HepG2 (cell line): ENCODE measurements around the gene PRKCZ. TPM values are rescaled to one million over a fixed set of nuclear protein-coding genes. Genes with fewer than 3 reads are reported as not detected.

Experiments
- ATF7-NPFF ChIP-seq: sonication (generic); formaldehyde crosslinking; IDR thresholded peaks from 2 replicates; pipeline ENCODE4 v1.8.1; 2023; ENCODE audit warnings: mild to moderate bottlenecking, low read depth, missing genetic modification reagents, moderate library complexity
- BHLHE40 ChIP-seq: IDR thresholded peaks from 2 replicates; pipeline ENCODE4 v1.6.1; 2011; ENCODE audit warnings: low read length, improper control_type of control experiment
- CHCHD3 ChIP-seq: sonication (generic); formaldehyde crosslinking; IDR thresholded peaks from 2 replicates; pipeline ENCODE4 v1.8.0; 2022; ENCODE audit warnings: mild to moderate bottlenecking, missing genetic modification reagents, moderate library complexity
- ELF1 ChIP-seq: sonication (generic); formaldehyde crosslinking; IDR thresholded peaks from 2 replicates; pipeline ENCODE4 v1.4.0; 2020; ENCODE audit warnings: missing genetic modification reagents
- GABPA ChIP-seq, 2 experiments: IDR thresholded peaks; 2 replicates each; pipeline ENCODE4 v1.6.1; 2011 to 2016; ENCODE audit warnings: low read depth in 2 of 2, low read length in 1 of 2, missing biosample characterization in 1 of 2, missing genetic modification characterization in 1 of 2
- GABPB1 ChIP-seq: IDR thresholded peaks from 2 replicates; pipeline ENCODE4 v1.6.1; 2016; ENCODE audit warnings: mild to moderate bottlenecking, missing genetic modification reagents, moderate library complexity, missing compliant biosample characterization
- HNRNPK ChIP-seq: fragments of 200-400 bp; formaldehyde crosslinking; IDR thresholded peaks from 2 replicates; pipeline ENCODE4 v1.6.1; 2018; ENCODE audit warnings: low read length, low read depth, moderate library complexity, mild to moderate bottlenecking; ENCODE audit not compliant: poor library complexity, severe bottlenecking
- HNRNPUL1 ChIP-seq: fragments of 200-400 bp; formaldehyde crosslinking; IDR thresholded peaks from 2 replicates; pipeline ENCODE4 v1.6.1; 2017; ENCODE audit warnings: low read depth, mild to moderate bottlenecking, low read length, moderate library complexity
- MATR3 ChIP-seq: sonication (generic); formaldehyde crosslinking; IDR thresholded peaks from 2 replicates; pipeline ENCODE4 v1.4.0; 2020; ENCODE audit warnings: missing genetic modification reagents
- MAX ChIP-seq: IDR thresholded peaks from 2 replicates; pipeline ENCODE4 v1.6.1; 2012; ENCODE audit warnings: inconsistent platforms
- MTA1 ChIP-seq: sonication (generic); formaldehyde crosslinking; IDR thresholded peaks from 2 replicates; pipeline ENCODE4 v1.4.0; 2020; ENCODE audit warnings: missing genetic modification reagents, mild to moderate bottlenecking, borderline replicate concordance
- MTF1 ChIP-seq: sonication (generic); formaldehyde crosslinking; IDR thresholded peaks from 2 replicates; pipeline ENCODE4 v1.5.0; 2020; ENCODE audit warnings: missing genetic modification reagents
- NFKBIZ ChIP-seq: IDR thresholded peaks from 2 replicates; pipeline ENCODE4 v1.6.1; 2018; ENCODE audit warnings: missing genetic modification reagents, missing compliant biosample characterization
- NR1H2 ChIP-seq: sonication (generic); formaldehyde crosslinking; IDR thresholded peaks from 2 replicates; pipeline ENCODE4 v1.8.1; 2022; ENCODE audit warnings: low read depth, missing genetic modification reagents, borderline replicate concordance
- PCBP1 ChIP-seq: fragments of 200-400 bp; formaldehyde crosslinking; IDR thresholded peaks from 2 replicates; pipeline ENCODE4 v1.6.1; 2017; ENCODE audit warnings: mild to moderate bottlenecking, low read depth, low read length, borderline replicate concordance
- SAP130 ChIP-seq: IDR thresholded peaks from 2 replicates; pipeline ENCODE4 v1.6.1; 2016; ENCODE audit warnings: low read depth
- SNRNP70 ChIP-seq: fragments of 200-400 bp; formaldehyde crosslinking; IDR thresholded peaks from 2 replicates; pipeline ENCODE4 v1.6.1; 2017; ENCODE audit warnings: mild to moderate bottlenecking, low read depth, low read length, moderate library complexity
- TAF15 ChIP-seq: fragments of 200-400 bp; formaldehyde crosslinking; IDR thresholded peaks from one replicate; pipeline ENCODE4 v1.6.1; 2018; ENCODE audit warnings: mild to moderate bottlenecking, low read depth, low read length; ENCODE audit not compliant: poor library complexity, severe bottlenecking
- ZBTB26 ChIP-seq: IDR thresholded peaks from 2 replicates; pipeline ENCODE4 v1.6.1; 2016; ENCODE audit warnings: missing compliant biosample characterization, missing genetic modification reagents, borderline replicate concordance
- ZC3H13 ChIP-seq: sonication (generic); formaldehyde crosslinking; IDR thresholded peaks from 2 replicates; pipeline ENCODE4 v1.8.1; 2023; ENCODE audit warnings: mild to moderate bottlenecking, missing genetic modification reagents, moderate library complexity
- ZNF232 ChIP-seq: sonication (generic); formaldehyde crosslinking; IDR thresholded peaks from 2 replicates; pipeline ENCODE4 v1.4.0; 2020; ENCODE audit warnings: missing genetic modification reagents, borderline replicate concordance
- ZNF263 ChIP-seq: sonication (generic); formaldehyde crosslinking; IDR thresholded peaks from 2 replicates; pipeline ENCODE4 v1.4.0; 2020; ENCODE audit warnings: missing genetic modification reagents
- ZNF451 ChIP-seq: sonication (generic); formaldehyde crosslinking; IDR thresholded peaks from 2 replicates; pipeline ENCODE4 v1.5.0; 2020; ENCODE audit warnings: mild to moderate bottlenecking, missing genetic modification reagents
- ZNF674 ChIP-seq: sonication (generic); formaldehyde crosslinking; IDR thresholded peaks from 2 replicates; pipeline ENCODE4 v1.5.0; 2020; ENCODE audit warnings: low read depth, mild to moderate bottlenecking, missing genetic modification reagents
- polyA plus RNA-seq, 8 experiments: library from polyadenylated mRNA; depleted of rRNA in 3 of 8; stranded (reverse) in 7 of 8; unstranded in 1 of 8; fragments of >200 nt; fragmentation: Illumina TruSeq in 4 of 8; extraction: Trizol in 4 of 8; gene quantifications; 2 replicates each; pipeline versions ENCODE4 v1.2.1 to v1.2.3, GENCODE V29; 2011 to 2016; ENCODE audit warnings: low read depth in 4 of 8, missing spikeins in 1 of 8, mixed read lengths in 1 of 8; ENCODE audit not compliant: insufficient read depth in 1 of 8
- total RNA-seq, 5 experiments: library from RNA; depleted of rRNA; stranded (reverse); fragments of >200 nt; fragmentation: Illumina TruSeq; extraction: Trizol; gene quantifications; 2 replicates each; pipeline ENCODE4 v1.2.3, GENCODE V29; 2016; ENCODE audit warnings: low read depth in 1 of 5
- TF ChIP-seq, protein P1 (sequence below): sonication (generic); formaldehyde crosslinking; IDR thresholded peaks from 2 replicates; pipeline ENCODE4 v1.5.1; 2020; ENCODE audit warnings: missing genetic modification reagents, mild to moderate bottlenecking, borderline replicate concordance

Gene PRKCZ
- total and polyA plus RNA-seq, 2 of the 13 experiments (the other 11 are each of a cell fraction or from before 2014, with no cell fraction given), result 34.7 to 85.2 TPM

- TF ChIP-seq SAP130 (CRISPR knock-in tag) (peak; percentile 61), ZNF263 (CRISPR knock-in tag) (no peak), CHCHD3 (CRISPR knock-in tag) (no peak), MAX (0 out of 2 replicates have a peak, but pooled peaks have one; percentile 15), BHLHE40 (no peak), NR1H2 (CRISPR knock-in tag) (no peak), ZNF232 (CRISPR knock-in tag) (no peak), ZC3H13 (CRISPR knock-in tag) (0 out of 2 replicates have a peak, but pooled peaks have one; percentile 48), PCBP1 (no peak), NFKBIZ (CRISPR knock-in tag) (no peak), HNRNPUL1 (no peak), HNRNPK (peak; percentile 19), GABPB1 (CRISPR knock-in tag) (peak; percentile 21; the same call in 1 of the 2 replicates), ELF1 (CRISPR knock-in tag) (no peak), TAF15 (no peak), ZNF451 (CRISPR knock-in tag) (0 out of 2 replicates have a peak, but pooled peaks have one; percentile 10), MATR3 (CRISPR knock-in tag) (no peak), ZNF674 (CRISPR knock-in tag) (no peak), GABPA (IDR thresholded peaks at IDR 0.05; ENCODE audit: low read depth, low read length) (no peak), GABPA (CRISPR knock-in tag; IDR thresholded peaks at IDR 0.05; ENCODE audit: low read depth) (no peak), MTF1 (CRISPR knock-in tag) (no peak), SNRNP70 (no peak), MTA1 (CRISPR knock-in tag) (0 out of 2 replicates have a peak, but pooled peaks have one; percentile 17), ZBTB26 (CRISPR knock-in tag) (no peak), ATF7-NPFF (CRISPR knock-in tag) (no peak)
- TF ChIP-seq, protein P1, sequence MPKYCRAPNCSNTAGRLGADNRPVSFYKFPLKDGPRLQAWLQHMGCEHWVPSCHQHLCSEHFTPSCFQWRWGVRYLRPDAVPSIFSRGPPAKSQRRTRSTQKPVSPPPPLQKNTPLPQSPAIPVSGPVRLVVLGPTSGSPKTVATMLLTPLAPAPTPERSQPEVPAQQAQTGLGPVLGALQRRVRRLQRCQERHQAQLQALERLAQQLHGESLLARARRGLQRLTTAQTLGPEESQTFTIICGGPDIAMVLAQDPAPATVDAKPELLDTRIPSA (CRISPR knock-in tag), result no peak
These were observed 827 bp downstream of the PRKCZ start (continued) for GRCh38 chr1:2050793-2051682.
